WTC11 (cell line): ENCODE data around the gene EXOC6. TPM values are rescaled to one million over a fixed set of nuclear protein-coding genes. Genes with fewer than 3 reads are reported as not detected.

ENCODE experiments used
- ATAC-seq: fragments of 200-7000 bp; cut with Tn5 transposase; 2 replicates; pipeline ENCODE4 v1.10.0; 2021; ENCODE audit warnings: mild to moderate bottlenecking, moderate library complexity
- CTCF ChIA-PET: fragments of 300-600 bp; sonication (Branson Sonifier 250); formaldehyde crosslinking; loops from one replicate; lab custom pipeline; 2021; ENCODE audit warnings: antibody characterized with exemption; lab: Charles Lee
- POLR2A ChIA-PET: fragments of 350-600 bp; sonication (Branson Sonifier 250); formaldehyde crosslinking; loops from one replicate; lab custom pipeline; 2021; ENCODE audit warnings: antibody characterized with exemption; lab: Charles Lee
- DNase-seq: peaks from one replicate; pipeline ENCODE4 v3.0.0; 2021; ENCODE audit warnings: low spot score
- H3K27ac Mint-ChIP-seq: 2 replicates; pipeline ENCODE4 v1.8.0; 2021; ENCODE audit warnings: mixed read lengths
- H3K27me3 Mint-ChIP-seq: 2 replicates; pipeline ENCODE4 v1.8.0; 2021; ENCODE audit warnings: low read depth, mild to moderate bottlenecking, moderate library complexity, mixed read lengths
- H3K36me3 Mint-ChIP-seq: 2 replicates; pipeline ENCODE4 v1.8.0; 2021; ENCODE audit warnings: mixed read lengths
- H3K4me1 Mint-ChIP-seq: 2 replicates; pipeline ENCODE4 v1.8.0; 2022; ENCODE audit warnings: mixed read lengths
- H3K4me3 Mint-ChIP-seq: 2 replicates; pipeline ENCODE4 v1.8.0; 2021; ENCODE audit warnings: mild to moderate bottlenecking, moderate library complexity, mixed read lengths
- H3K9me3 Mint-ChIP-seq: 2 replicates; pipeline ENCODE4 v1.8.0; 2021; ENCODE audit warnings: mixed read lengths
- AFF4 ChIP-seq: sonication (generic); formaldehyde crosslinking; IDR thresholded peaks from 2 replicates; pipeline ENCODE4 v1.8.1; 2023; ENCODE audit warnings: mild to moderate bottlenecking, missing genetic modification reagents, borderline replicate concordance
- ARID4B ChIP-seq: sonication (generic); formaldehyde crosslinking; IDR thresholded peaks from 2 replicates; pipeline ENCODE4 v1.8.0; 2023; ENCODE audit warnings: missing genetic modification reagents, mild to moderate bottlenecking, borderline replicate concordance
- ATF1 ChIP-seq: sonication (generic); formaldehyde crosslinking; IDR thresholded peaks from 2 replicates; pipeline ENCODE4 v1.8.1; 2023; ENCODE audit warnings: mild to moderate bottlenecking, moderate library complexity, missing genetic modification reagents
- ATF3 ChIP-seq: sonication (generic); formaldehyde crosslinking; conservative IDR thresholded peaks from 2 replicates; pipeline ENCODE4 v1.8.1; 2022; ENCODE audit warnings: mild to moderate bottlenecking, missing genetic modification reagents
- ELF4 ChIP-seq: sonication (generic); formaldehyde crosslinking; IDR thresholded peaks from 2 replicates; pipeline ENCODE4 v1.8.1; 2022; ENCODE audit warnings: low read depth, mild to moderate bottlenecking, moderate library complexity, missing genetic modification reagents
- ETV6 ChIP-seq: sonication (generic); formaldehyde crosslinking; IDR thresholded peaks from 2 replicates; pipeline ENCODE4 v1.8.1; 2022; ENCODE audit warnings: mild to moderate bottlenecking, missing genetic modification reagents
- FOXJ3 ChIP-seq: sonication (generic); formaldehyde crosslinking; IDR thresholded peaks from 2 replicates; pipeline ENCODE4 v1.9.0; 2021; ENCODE audit warnings: missing genetic modification reagents, mild to moderate bottlenecking, borderline replicate concordance
- GABPB1 ChIP-seq: sonication (generic); formaldehyde crosslinking; IDR thresholded peaks from 2 replicates; pipeline ENCODE4 v1.8.1; 2023; ENCODE audit warnings: mild to moderate bottlenecking, missing genetic modification reagents
- GTF2I ChIP-seq: fragments of 250-450 bp; sonication (Bioruptor Pico); conservative IDR thresholded peaks from 2 replicates; pipeline ENCODE4 v1.4.0; 2021; ENCODE audit warnings: mild to moderate bottlenecking
- MAX ChIP-seq: sonication (generic); formaldehyde crosslinking; IDR thresholded peaks from 2 replicates; pipeline ENCODE4 v1.8.0; 2022; ENCODE audit warnings: mild to moderate bottlenecking, missing genetic modification reagents
- MYBL2 ChIP-seq: sonication (generic); formaldehyde crosslinking; IDR thresholded peaks from 2 replicates; pipeline ENCODE4 v1.8.1; 2023; ENCODE audit warnings: mild to moderate bottlenecking, moderate library complexity, missing genetic modification reagents
- PREB ChIP-seq: sonication (generic); formaldehyde crosslinking; IDR thresholded peaks from 2 replicates; pipeline ENCODE4 v1.8.1; 2022; ENCODE audit warnings: mild to moderate bottlenecking, missing genetic modification reagents, moderate library complexity, borderline replicate concordance
- PRRX2 ChIP-seq: fragments of 250-450 bp; sonication (Bioruptor Pico); IDR thresholded peaks from 2 replicates; pipeline ENCODE4 v1.8.0; 2021; ENCODE audit warnings: mild to moderate bottlenecking
- SOX15 ChIP-seq: fragments of 250-450 bp; sonication (Bioruptor Pico); IDR thresholded peaks from 2 replicates; pipeline ENCODE4 v1.9.0; 2021; ENCODE audit warnings: mild to moderate bottlenecking
- TCF7 ChIP-seq: sonication (generic); formaldehyde crosslinking; IDR thresholded peaks from 2 replicates; pipeline ENCODE4 v1.8.0; 2022; ENCODE audit warnings: mild to moderate bottlenecking, low read depth, missing genetic modification reagents, moderate library complexity
- ZBTB21 ChIP-seq: sonication (generic); formaldehyde crosslinking; IDR thresholded peaks from 2 replicates; pipeline ENCODE4 v1.8.1; 2023; ENCODE audit warnings: mild to moderate bottlenecking, missing genetic modification reagents, borderline replicate concordance
- ZNF281 ChIP-seq: sonication (generic); formaldehyde crosslinking; IDR thresholded peaks from 2 replicates; pipeline ENCODE4 v1.8.0; 2023; ENCODE audit warnings: mild to moderate bottlenecking, missing genetic modification reagents
- ZNF512 ChIP-seq: sonication (generic); formaldehyde crosslinking; IDR thresholded peaks from 2 replicates; pipeline ENCODE4 v1.8.1; 2022; ENCODE audit warnings: missing genetic modification reagents, borderline replicate concordance
- total RNA-seq: library from RNA; stranded (reverse); gene quantifications from 3 replicates; pipeline ENCODE4 v1.2.3, GENCODE V29; 2021

Gene EXOC6
- total RNA-seq, 1 experiment from 2014 or later: 5.0 TPM

GRCh38 chr10:93081318-93081717 lies 233.0 kb downstream of the EXOC6 start (continued):
- TF ChIP-seq AFF4 (CRISPR knock-in tag): no peak
- no peak for TF ChIP-seq ETV6
- no peak for TF ChIP-seq GTF2I (CRISPR knock-in tag)
- TF ChIP-seq PREB (CRISPR knock-in tag): no peak
- no peak for TF ChIP-seq ATF1 (CRISPR knock-in tag)
- TF ChIP-seq MAX: no peak

GRCh38 chr10:93081834-93082233 lies 233.5 kb downstream of the EXOC6 start:
- Mint-ChIP-seq H3K27ac (no peak overlapping the region), H3K4me1 (peaks cover 20% of the 10 kb centered on the region), H3K4me3 (no peak overlapping the region), H3K36me3 (no peaks in the 10 kb centered on the region), H3K9me3 (no peaks in the 10 kb centered on the region; the same call in 1 of the 2 replicates), H3K27me3 (peaks cover 32% of the 10 kb centered on the region)
- DNase-seq: no peak
- POLR2A ChIA-PET: no interaction called here
- CTCF ChIA-PET: interaction anchor here (0.8 to 1.5 kb wide), 2 partner anchors 267 to 271 kb away, joined by 3 to 4 read pairs; no protein-coding TSS in a partner anchor
- ATAC-seq: no peak
- TF ChIP-seq ATF1 (CRISPR knock-in tag) (no peak), ZBTB21 (CRISPR knock-in tag) (no peak), ZNF512 (CRISPR knock-in tag) (no peak), ARID4B (CRISPR knock-in tag) (no peak), PRRX2 (CRISPR knock-in tag) (no peak), ATF3 (CRISPR knock-in tag) (no peak), MYBL2 (no peak), FOXJ3 (CRISPR knock-in tag) (no peak), TCF7 (no peak), ELF4 (CRISPR knock-in tag) (no peak), GABPB1 (CRISPR knock-in tag) (no peak), ZNF281 (CRISPR knock-in tag) (no peak), SOX15 (CRISPR knock-in tag) (no peak)
